ENCODE measurements around the gene ALDH1L1.

The ALDH1L1 gene

DNA sequence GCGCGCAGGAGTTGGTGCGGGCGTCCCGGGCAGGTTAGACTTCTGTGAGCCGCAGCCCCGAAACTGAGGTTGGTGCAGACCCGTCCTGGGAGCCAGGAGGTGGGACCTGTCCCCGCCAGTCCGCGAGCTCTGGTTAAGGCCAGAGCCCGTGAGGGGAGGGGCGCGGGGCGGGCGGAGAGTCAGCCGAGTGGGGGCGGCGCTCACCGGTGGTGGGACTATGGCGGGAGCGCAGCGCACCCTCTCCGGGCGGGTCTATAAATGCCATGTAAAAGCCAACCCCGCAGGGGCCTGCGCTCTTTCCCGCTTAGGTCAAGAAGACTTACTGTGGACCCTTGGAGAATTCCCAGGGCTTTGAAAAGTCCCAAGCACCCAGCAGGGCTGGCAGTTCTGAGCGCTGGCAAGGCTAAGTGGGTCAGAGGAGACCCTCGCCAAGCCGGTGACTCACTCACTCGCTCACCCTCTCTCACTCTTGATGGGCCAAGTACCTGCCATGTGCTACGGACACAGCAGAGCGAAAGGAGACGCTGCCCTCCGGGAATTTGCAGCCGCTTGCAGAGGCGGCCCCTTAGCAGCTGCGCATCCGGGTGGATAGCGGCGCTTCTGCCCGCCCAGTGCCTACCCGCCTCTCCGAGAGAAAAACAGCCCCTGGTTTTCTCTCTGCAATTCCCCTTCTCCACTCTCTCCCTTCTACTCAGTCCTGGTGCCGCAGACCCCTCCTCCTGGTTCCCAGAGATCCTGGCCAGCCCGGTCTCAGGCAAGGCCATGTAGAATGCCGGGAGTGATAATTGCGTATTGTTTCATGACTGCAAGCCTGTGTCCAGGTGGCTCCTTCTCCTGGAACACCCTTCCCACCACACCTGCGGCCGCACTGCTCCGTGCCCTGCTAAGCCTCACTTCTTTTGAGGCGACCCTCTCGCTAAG is at the start of gene ALDH1L1:
Gene ALDH1L1, minus strand, starts transcription at position 110 of the 921 bp plus-strand sequence. CDS start 19,607 bp downstream, outside the sequence.
- H3K4me3 ChIP-seq (ENCODE audit: low read depth, low read length) = peak within 1 kb of the TSS; percentile 29

- no peak overlapping the region for H3K4me3 ChIP-seq (ENCODE audit: low read depth, low read length)
These were observed 46.0 kb upstream of the ALDH1L1 start for GRCh38 chr3:126226374-126226773.

GRCh38 chr3:126216416-126216815 is 36.0 kb upstream of the ALDH1L1 start:
- H3K4me3 ChIP-seq (ENCODE audit: low read depth, low read length) = no peak overlapping the region

GRCh38 chr3:126213379-126214028 is 33.1 kb upstream of the ALDH1L1 start:
- H3K4me3 ChIP-seq (ENCODE audit: low read depth, low read length) = peak overlapping the region; percentile 37

DNA sequence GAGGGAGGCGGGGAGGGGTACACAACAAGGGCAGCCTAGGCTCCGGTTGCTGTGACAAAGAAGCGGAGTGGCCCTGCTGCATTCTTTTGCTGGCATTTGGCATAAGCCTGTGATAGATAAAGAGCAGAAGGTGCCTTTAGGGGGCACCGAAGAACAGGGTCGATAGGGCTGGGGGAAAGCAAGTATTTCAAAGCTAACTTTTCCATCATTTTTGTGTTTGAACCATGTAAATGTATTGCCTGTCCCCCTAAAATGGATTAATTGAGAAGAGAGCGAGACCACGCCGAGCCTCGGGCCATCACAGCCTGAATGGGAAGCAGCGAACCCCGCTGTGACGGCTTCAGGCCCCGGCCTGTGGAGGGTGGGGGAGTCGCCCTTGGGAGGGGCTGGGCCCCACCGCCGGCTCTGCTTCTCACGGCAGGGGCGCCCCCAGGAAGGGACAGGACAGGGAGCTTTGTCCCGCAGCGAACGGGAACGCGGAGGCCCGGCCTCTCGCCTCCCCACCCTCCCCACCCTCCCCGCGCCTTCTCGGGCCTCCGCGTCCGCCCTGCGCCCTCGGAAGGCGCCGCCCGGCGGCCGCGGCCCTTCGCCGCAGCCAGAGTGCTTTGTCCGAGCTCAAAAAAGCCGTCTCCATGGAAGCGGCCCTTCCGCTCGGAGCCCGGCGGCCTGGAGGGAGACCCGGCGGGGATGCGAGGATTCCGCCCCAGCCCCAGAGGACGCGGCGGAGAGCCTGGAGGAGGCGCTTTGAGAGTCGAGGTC is 32.4 kb upstream of the ALDH1L1 start:
- H3K4me3 ChIP-seq (ENCODE audit: low read depth, low read length) = peak overlapping the region; percentile 37

GRCh38 chr3:126212250-126212619 is 31.8 kb upstream of the ALDH1L1 start:
- H3K4me3 ChIP-seq (ENCODE audit: low read depth, low read length) = no peak overlapping the region

DNA sequence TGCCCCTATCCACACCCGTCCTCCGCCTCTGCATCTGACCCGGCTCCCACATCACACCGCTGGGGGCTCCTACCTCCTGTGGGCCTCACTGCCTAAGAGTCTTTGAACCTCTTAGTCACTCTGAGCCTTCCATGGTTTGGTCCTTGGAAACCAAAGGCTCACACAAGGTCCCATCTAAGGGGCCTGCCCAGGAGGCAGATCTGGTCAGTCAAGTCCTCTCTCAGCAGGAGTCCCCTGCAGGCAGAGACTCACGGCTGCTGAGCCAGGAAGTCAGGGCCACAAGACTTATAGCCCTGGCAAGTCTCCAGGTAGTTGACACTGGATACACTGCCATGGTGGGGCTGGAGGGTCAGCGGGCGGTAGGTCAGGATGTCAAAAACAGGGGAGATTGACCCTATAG is 31.2 kb upstream of the ALDH1L1 start:
- no peak overlapping the region for H3K4me3 ChIP-seq (ENCODE audit: low read depth, low read length)

- no peak overlapping the region for H3K4me3 ChIP-seq (ENCODE audit: low read depth, low read length)
These were observed 30.2 kb upstream of the ALDH1L1 start for GRCh38 chr3:126210606-126211005.

GRCh38 chr3:126209741-126210140 is 29.4 kb upstream of the ALDH1L1 start:
- no peak overlapping the region for H3K4me3 ChIP-seq (ENCODE audit: low read depth, low read length)

- H3K4me3 ChIP-seq (ENCODE audit: low read depth, low read length) = no peak overlapping the region
These were observed 28.3 kb upstream of the ALDH1L1 start for GRCh38 chr3:126208606-126209256.

GRCh38 chr3:126208182-126208581 is 27.8 kb upstream of the ALDH1L1 start:
- no peak overlapping the region for H3K4me3 ChIP-seq (ENCODE audit: low read depth, low read length)

- H3K4me3 ChIP-seq (ENCODE audit: low read depth, low read length) = no peak overlapping the region
These were observed 26.8 kb upstream of the ALDH1L1 start for GRCh38 chr3:126207166-126207565.

GRCh38 chr3:126205717-126206655 is 25.6 kb upstream of the ALDH1L1 start:
- no peak overlapping the region for H3K4me3 ChIP-seq (ENCODE audit: low read depth, low read length)

GRCh38 chr3:126202680-126203079 is 22.3 kb upstream of the ALDH1L1 start:
- no peak overlapping the region for H3K4me3 ChIP-seq (ENCODE audit: low read depth, low read length)

DNA sequence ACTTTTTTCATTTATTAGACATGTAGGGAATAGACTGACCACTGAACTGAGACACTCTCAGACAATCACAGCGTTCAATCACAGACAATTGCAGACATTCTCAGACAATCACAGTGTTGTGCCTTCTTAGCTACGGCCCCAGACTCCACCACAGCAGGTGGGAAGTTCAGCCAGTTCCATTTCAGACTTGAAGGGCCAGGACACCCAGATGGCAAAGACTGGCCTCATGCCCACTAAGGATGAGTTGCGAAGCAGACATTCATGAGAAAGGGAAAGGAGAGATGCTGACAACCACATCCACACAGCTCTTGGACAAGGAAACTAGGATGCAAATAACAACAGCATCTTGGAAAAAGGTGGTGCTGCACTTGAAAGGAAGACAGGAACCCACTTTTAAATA is 21.9 kb upstream of the ALDH1L1 start:
- H3K4me3 ChIP-seq (ENCODE audit: low read depth, low read length) = no peak overlapping the region

DNA sequence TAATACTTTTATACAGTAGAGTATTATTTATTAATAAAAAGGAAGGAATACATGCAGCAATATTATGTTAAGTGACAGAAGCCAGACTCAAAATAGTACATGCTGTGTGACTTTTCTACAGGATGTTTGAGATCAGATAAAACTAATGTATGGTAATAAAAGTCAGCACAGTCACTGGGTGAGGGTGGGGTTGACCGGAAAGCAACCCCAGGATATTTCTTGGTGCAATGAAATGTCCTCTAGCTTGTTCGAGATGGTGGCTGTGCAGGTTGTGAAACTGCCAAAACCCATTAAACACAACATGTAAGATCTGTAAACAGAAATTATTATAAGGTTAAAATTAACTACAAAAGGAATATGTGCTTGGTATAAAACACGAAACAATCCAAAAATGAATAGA is 20.8 kb upstream of the ALDH1L1 start:
- no peak overlapping the region for H3K4me3 ChIP-seq (ENCODE audit: low read depth, low read length)

- H3K4me3 ChIP-seq (ENCODE audit: low read depth, low read length) = no peak overlapping the region
These were observed 20.1 kb upstream of the ALDH1L1 start for GRCh38 chr3:126200534-126200933.

DNA sequence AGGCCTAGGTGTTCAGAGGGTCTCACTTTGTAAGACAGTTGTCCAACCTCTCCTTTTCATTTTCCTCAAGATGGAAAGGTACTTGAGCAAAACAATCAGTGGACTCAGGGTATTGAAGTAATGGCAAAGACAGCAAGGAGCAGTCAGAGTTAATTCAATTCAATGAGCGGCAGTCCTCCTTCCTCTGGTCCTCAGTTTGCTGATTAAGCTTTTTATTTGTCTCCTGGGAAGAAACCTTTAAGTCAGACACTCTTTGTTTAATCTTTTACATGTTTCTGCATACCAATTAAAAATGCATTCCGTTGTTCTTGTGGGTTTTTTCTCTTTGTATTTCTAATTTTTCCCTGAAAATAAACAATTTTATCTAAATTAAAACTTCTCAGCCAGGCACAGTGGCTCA is 18.9 kb upstream of the ALDH1L1 start:
- H3K4me3 ChIP-seq (ENCODE audit: low read depth, low read length) = no peak overlapping the region

- no peak overlapping the region for H3K4me3 ChIP-seq (ENCODE audit: low read depth, low read length)
These were observed 17.6 kb upstream of the ALDH1L1 start for GRCh38 chr3:126197854-126198584.
